Measurements from ENCODE around the gene PRKN. TPM values are rescaled to one million over a fixed set of nuclear protein-coding genes. Genes with fewer than 3 reads are reported as not detected.

The PRKN gene
- total RNA-seq, 1 donor from 2014 or later, result 2.6 TPM

DNA sequence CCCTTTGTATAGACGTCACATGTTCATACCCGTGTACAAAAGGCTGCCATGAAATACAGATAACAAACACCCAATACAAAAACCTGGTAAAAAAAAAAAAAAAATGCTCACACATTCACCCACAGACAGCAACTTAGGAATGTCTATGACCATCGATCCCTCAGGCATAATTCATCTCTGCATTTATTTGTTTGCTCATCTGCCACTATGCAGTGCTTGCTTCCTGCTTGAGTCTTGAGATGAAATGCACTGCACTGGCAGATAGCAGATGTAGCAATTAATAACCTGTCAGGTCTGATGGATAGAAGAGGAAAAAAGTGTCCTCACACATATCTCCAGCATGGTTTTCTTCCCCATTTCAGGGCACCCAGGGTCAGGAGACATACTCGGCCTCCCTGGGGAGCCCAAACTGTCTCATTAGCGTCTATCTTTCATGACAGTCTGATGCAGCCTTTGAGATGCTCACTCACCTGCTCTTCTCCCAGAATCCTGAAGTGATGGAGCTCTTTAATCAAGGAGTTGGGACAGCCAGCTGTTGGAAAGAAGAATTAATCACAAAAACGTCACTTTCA lies 1158.6 kb downstream of the PRKN start:
- H3K27ac ChIP-seq, result no peak overlapping the region
- intact Hi-C loops (cut with DNase I), result no loop called here
- H3K9me3 ChIP-seq, result no peaks in the 10 kb centered on the region
- no peaks in the 10 kb centered on the region for H3K4me1 ChIP-seq
- TF ChIP-seq, protein P1, sequence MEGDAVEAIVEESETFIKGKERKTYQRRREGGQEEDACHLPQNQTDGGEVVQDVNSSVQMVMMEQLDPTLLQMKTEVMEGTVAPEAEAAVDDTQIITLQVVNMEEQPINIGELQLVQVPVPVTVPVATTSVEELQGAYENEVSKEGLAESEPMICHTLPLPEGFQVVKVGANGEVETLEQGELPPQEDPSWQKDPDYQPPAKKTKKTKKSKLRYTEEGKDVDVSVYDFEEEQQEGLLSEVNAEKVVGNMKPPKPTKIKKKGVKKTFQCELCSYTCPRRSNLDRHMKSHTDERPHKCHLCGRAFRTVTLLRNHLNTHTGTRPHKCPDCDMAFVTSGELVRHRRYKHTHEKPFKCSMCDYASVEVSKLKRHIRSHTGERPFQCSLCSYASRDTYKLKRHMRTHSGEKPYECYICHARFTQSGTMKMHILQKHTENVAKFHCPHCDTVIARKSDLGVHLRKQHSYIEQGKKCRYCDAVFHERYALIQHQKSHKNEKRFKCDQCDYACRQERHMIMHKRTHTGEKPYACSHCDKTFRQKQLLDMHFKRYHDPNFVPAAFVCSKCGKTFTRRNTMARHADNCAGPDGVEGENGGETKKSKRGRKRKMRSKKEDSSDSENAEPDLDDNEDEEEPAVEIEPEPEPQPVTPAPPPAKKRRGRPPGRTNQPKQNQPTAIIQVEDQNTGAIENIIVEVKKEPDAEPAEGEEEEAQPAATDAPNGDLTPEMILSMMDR (IDR thresholded peaks at IDR 0.05), result no peak
- no peaks in the 10 kb centered on the region for H3K36me3 ChIP-seq
- no peaks in the 10 kb centered on the region for H3K27me3 ChIP-seq
- H3K4me3 ChIP-seq, result no peak overlapping the region
- no peak for DNase-seq (ENCODE audit: low spot score in 2 of 2)

DNA sequence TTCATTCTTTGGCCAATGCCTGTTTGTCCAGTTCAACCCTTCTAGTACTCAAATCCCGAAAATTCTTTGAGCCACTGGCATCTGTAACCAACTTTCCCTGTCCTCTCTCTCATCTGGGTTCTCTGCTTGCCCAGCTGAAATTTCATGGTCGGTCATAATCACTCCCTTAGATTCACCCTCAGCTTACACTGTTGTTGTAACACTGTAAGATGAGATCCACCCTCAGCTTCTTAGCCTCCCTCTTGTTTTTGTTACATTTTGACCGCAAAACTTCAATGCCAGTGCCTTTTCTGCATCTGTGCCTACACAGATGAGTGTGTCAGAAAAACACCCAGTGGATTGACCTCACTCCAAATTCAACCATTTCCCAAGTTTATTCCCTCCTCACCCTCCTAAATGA lies 1162.6 kb downstream of the PRKN start:
- H3K27ac ChIP-seq, result no peak overlapping the region
- no peaks in the 10 kb centered on the region for H3K4me1 ChIP-seq
- intact Hi-C loops (cut with DNase I), result no loop called here
- DNase-seq (ENCODE audit: low spot score in 2 of 2), result no peak
- no peaks in the 10 kb centered on the region for H3K9me3 ChIP-seq
- H3K4me3 ChIP-seq, result no peak overlapping the region
- TF ChIP-seq, protein P1 (IDR thresholded peaks at IDR 0.05), result no peak
- H3K27me3 ChIP-seq, result no peaks in the 10 kb centered on the region
- H3K36me3 ChIP-seq, result no peaks in the 10 kb centered on the region

DNA sequence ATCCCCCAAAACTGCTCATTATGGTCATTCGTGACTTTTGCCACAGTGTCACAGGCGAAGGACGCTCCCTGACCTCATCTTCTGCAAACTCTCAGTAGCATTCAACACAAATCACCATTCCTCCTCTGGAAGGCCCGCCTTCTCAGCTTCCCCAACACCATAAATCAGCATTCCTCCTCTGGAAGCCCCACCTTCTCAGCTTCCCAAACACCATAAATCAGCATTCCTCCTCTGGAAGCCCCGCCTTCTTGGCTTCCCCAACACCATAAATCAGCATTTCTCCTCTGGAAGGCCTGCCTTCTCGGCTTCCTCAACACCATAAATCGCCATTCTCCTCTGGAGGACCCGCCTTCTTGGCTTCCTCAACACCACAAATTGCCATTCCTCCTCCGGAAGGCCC lies 1165.7 kb downstream of the PRKN start:
- intact Hi-C loops (cut with DNase I), result no loop called here
- TF ChIP-seq, protein P1 (IDR thresholded peaks at IDR 0.05), result no peak

DNA sequence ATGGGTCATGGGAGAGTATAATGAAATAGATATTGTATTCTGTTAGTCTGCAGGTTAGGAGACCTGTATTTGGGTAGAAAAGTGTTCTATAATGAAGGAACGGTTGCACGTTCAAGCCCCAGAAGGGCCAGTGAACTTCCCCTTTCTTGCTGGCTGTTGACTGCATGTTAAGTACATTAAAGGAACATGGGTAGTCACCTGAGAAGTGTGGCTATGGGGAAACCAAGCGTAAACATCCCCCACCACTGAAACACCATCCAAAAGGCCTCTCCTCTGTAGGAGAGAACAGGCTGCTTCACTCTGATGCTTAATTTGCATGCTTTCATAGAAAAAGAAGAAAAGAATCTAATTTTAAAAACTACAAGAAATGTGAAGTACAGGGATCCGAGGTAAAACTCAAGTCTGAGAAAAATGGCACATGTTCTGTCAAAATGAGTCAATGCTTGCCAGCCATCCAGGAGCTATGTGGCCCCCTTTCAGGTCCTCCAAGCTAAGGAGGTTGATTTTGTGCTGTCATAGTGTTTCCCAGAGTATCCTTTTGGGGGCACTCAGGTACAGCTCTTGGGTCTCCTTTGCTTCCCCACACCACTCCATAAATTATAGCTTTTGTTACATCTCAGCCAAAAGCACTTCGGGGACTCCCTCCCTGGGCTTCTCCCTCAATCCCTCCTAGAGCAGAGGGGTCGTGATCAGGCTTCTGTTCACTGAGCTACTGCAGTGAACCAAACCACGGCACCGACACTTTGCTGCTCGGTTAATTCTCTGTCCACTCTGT lies 1170.0 kb downstream of the PRKN start:
- H3K27me3 ChIP-seq, result no peaks in the 10 kb centered on the region
- no peak overlapping the region for H3K4me3 ChIP-seq
- no peak overlapping the region for H3K27ac ChIP-seq
- TF ChIP-seq, protein P1 (IDR thresholded peaks at IDR 0.05), result no peak
- intact Hi-C loops (cut with DNase I), result no loop called here
- H3K36me3 ChIP-seq, result no peaks in the 10 kb centered on the region
- no peak for DNase-seq (ENCODE audit: low spot score in 2 of 2)
- no peaks in the 10 kb centered on the region for H3K4me1 ChIP-seq
- H3K9me3 ChIP-seq, result peaks cover 9 to 14% of the 10 kb centered on the region in 2 donors

More for the DNA sequence above, 1165.7 kb downstream of the PRKN start:
- no peaks in the 10 kb centered on the region for H3K9me3 ChIP-seq
- no peaks in the 10 kb centered on the region for H3K27me3 ChIP-seq
- no peak for DNase-seq (ENCODE audit: low spot score in 2 of 2)
- H3K4me3 ChIP-seq, result no peak overlapping the region
- no peak overlapping the region for H3K27ac ChIP-seq
- no peaks in the 10 kb centered on the region for H3K4me1 ChIP-seq
- no peaks in the 10 kb centered on the region for H3K36me3 ChIP-seq

DNA sequence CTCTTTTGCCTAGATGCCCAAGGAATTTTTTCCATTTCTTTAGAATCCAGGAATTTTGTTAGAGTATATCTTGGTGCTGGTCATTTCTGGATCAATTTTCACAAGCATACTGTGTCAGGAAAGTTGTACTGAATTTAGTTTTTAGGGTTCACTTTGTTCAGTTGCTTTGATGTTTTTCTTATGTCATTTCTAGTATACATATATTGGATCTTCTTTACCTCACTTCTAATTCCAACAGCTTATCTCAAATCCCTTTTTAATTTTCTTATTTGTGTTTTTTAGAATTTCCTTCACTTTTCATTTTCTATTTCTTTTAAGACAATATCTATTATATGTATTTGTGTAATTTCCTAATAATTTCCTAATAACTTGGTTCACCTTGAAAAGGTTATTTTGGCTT lies 1172.7 kb downstream of the PRKN start:
- H3K27ac ChIP-seq, result no peak overlapping the region
- peaks cover 9 to 14% of the 10 kb centered on the region in 2 donors for H3K9me3 ChIP-seq
- H3K4me3 ChIP-seq, result no peak overlapping the region
- intact Hi-C loops (cut with DNase I), result no loop called here
- H3K4me1 ChIP-seq, result no peaks in the 10 kb centered on the region
- DNase-seq (ENCODE audit: low spot score in 2 of 2), result no peak
- no peaks in the 10 kb centered on the region for H3K36me3 ChIP-seq
- TF ChIP-seq, protein P1 (IDR thresholded peaks at IDR 0.05), result no peak
- H3K27me3 ChIP-seq, result no peaks in the 10 kb centered on the region
